Astrocyte of the spinal cord (primary cell): ENCODE results near the gene FASN.

Experiments used
- DNase-seq: peaks from one replicate; pipeline ENCODE4 v3.0.0; 2011; ENCODE audit warnings: low read depth, low spot score
- H3K4me3 ChIP-seq: 2 replicates; pipeline ENCODE4 v1.5.1; 2011; ENCODE audit warnings: low read depth, mild to moderate bottlenecking, low read length, moderate library complexity
- in situ Hi-C: cut with HindIII; loops from 2 replicates; pipeline ENCODE4 v1.10.0; 2017; ENCODE audit warnings: low sequenced_read_pairs
- TF ChIP-seq, protein P1 (sequence below): IDR thresholded peaks from 2 replicates; pipeline ENCODE4 v1.5.1; 2012; ENCODE audit warnings: low read depth, mild to moderate bottlenecking, low read length, inconsistent platforms

The FASN gene

GRCh38 chr17:82107341-82107860 is 9.4 kb upstream of the FASN start:
- in situ Hi-C loops: no loop called here
- TF ChIP-seq, protein P1, sequence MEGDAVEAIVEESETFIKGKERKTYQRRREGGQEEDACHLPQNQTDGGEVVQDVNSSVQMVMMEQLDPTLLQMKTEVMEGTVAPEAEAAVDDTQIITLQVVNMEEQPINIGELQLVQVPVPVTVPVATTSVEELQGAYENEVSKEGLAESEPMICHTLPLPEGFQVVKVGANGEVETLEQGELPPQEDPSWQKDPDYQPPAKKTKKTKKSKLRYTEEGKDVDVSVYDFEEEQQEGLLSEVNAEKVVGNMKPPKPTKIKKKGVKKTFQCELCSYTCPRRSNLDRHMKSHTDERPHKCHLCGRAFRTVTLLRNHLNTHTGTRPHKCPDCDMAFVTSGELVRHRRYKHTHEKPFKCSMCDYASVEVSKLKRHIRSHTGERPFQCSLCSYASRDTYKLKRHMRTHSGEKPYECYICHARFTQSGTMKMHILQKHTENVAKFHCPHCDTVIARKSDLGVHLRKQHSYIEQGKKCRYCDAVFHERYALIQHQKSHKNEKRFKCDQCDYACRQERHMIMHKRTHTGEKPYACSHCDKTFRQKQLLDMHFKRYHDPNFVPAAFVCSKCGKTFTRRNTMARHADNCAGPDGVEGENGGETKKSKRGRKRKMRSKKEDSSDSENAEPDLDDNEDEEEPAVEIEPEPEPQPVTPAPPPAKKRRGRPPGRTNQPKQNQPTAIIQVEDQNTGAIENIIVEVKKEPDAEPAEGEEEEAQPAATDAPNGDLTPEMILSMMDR: peak; percentile 30
- H3K4me3 ChIP-seq: no peak overlapping the region
- DNase-seq: no peak

- in situ Hi-C loops: no loop called here
- DNase-seq: no peak
- TF ChIP-seq, protein P1: no peak
- H3K4me3 ChIP-seq: no peak overlapping the region
Measured at GRCh38 chr17:82106688-82107305, 8.8 kb upstream of the FASN start.

DNA sequence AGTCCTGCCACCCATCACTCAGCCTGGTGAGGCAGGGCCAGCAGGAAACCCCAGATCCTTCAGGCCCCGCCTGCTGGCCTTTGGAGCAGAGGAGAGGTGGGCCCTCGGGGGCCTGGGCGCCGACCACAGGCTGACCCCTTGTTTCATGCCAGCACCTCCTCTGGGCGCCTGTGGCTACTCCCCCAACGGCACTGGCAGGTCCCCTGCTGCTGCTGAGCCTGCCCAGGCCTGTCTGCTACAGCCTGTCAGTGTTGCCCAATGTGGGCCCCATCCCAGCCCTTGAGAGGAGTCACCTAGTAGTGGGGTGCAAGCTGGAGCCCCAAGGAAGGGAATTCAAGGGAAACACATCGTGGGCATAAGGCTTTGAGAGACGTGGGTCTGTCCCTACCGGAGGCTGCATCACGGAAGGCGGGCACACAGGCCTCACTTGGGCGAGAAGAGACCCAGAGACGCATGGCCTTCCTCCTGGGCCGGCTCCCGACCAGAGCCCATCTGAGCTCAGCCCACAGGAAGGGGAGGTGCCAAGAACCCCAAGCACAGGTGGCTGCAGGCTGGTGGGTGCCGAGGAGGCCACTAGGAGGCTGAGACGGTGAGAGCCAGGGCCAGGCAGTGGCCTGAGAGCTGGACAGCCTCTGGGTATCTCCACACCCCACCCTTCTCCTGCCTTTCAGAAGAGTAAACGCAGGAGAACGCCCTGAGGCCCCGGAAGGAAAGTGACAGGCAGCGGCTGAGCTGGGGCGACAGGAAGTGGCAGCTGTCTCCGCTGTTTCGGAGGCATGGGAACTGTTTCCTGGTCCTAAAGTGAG is 8.0 kb upstream of the FASN start:
- peak; percentile 18 for DNase-seq
- TF ChIP-seq, protein P1: peak; percentile 38
- no peak overlapping the region for H3K4me3 ChIP-seq
- in situ Hi-C loops: no loop called here

GRCh38 chr17:82105417-82105881 is 7.4 kb upstream of the FASN start:
- no peak overlapping the region for H3K4me3 ChIP-seq
- no peak for DNase-seq

DNA sequence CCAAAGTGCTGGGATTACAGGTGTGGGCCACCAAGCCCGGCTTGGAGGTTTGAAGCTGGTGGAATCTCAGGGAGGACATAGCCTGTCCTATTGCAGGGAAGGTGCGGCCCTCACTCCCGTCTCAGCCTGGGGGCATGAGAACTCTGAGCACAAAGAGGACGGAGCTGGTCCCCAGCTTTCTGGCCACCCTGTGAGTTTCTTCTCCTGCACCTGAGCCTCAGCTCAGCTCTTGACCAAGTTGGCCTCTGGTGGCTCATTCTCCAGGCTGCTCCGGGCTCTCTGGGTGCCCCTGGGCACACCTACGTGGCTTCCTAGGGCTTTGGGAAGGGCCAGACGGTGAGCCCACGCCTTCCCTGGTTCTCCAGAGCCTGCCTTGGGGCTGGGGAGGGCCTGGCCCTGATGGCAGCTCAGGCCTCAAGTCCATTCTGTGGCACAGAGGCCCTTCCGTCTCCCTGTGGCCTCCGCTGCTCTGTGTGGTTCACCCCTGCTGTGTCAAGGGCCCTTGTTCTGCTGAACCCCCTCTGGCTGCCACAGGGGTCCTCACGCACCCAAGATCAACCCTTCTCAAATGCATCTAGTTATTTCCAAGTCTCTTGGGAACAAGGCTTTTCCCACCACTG is 6.9 kb upstream of the FASN start:
- in situ Hi-C loops: no loop called here
- TF ChIP-seq, protein P1: no peak
- no peak overlapping the region for H3K4me3 ChIP-seq
- DNase-seq: no peak

More at GRCh38 chr17:82105417-82105881, 7.4 kb upstream of the FASN start:
- TF ChIP-seq, protein P1: no peak
- in situ Hi-C loops: no loop called here
